ENCODE measurements around the gene MAP3K3. TPM values are rescaled to one million over a fixed set of nuclear protein-coding genes. Genes with fewer than 3 reads are reported as not detected.

MAP3K3 gene
- total RNA-seq, 1 experiment from 2014 or later, result 24.3 TPM

DNA sequence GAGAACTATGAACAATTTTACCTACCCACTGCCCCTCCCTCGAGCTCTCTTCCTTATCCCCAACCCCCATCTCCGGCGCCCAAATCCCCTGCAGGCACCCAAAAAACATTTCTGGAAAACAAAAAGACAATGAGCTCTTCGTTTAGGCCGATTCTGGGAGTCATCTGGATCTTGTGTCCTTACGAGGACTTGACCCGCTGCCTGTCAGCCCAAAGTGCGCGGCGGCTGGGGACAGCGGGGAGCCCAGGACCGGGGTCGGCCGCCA, 118.9 kb downstream of the MAP3K3 start:
- Mint-ChIP-seq H3K36me3 (ENCODE audit: insufficient read depth in 1 of 3, low read depth in 3 of 3) (peaks cover 3 to 9% (median 7%) of the 10 kb centered on the region in 3 experiments; a peak in 4 of 7 replicates), H3K27ac (peak overlapping the region; percentile 95 to 97 (median 97)), H3K27me3 (ENCODE audit: low read depth) (no peaks in the 10 kb centered on the region), H3K4me3 (peak overlapping the region; percentile 90 to 99), H3K4me1 (peaks cover 10 to 13% of the 10 kb centered on the region in 2 experiments), H3K9me3 (no peaks in the 10 kb centered on the region)
- peak overlapping the region; percentile 75 for H3K4me2 ChIP-seq (ENCODE audit: insufficient read depth, insufficient read length, low read length)
- H4K8ac ChIP-seq (replicated peaks; ENCODE audit: insufficient read length, low read depth, low read length), result no peak overlapping the region
- peaks cover 16% of the 10 kb centered on the region for H3K23me2 ChIP-seq (ENCODE audit: insufficient read length, low read depth, low read length, poor library complexity, severe bottlenecking)
- H3K56ac ChIP-seq (ENCODE audit: insufficient read length, low read depth, low read length), result no peak overlapping the region
- peak overlapping the region; percentile 61 for H3K9ac ChIP-seq (ENCODE audit: extremely low read depth, insufficient read length, low read length)
- H4K20me1 ChIP-seq (ENCODE audit: control insufficient read depth, insufficient read depth, insufficient read length), result no peaks in the 10 kb centered on the region
- no peaks in the 10 kb centered on the region for H3K4me1 ChIP-seq (ENCODE audit: insufficient read depth, low read length)
- H2BK12ac ChIP-seq (ENCODE audit: insufficient read length, low read depth, low read length), result no peak overlapping the region
- no peak overlapping the region for H3T11ph ChIP-seq (ENCODE audit: low read length)
- no peaks in the 10 kb centered on the region for H3K27me3 ChIP-seq (ENCODE audit: insufficient read depth, low read length)
- no peaks in the 10 kb centered on the region for H3K9me3 ChIP-seq (ENCODE audit: control insufficient read depth, low read depth, low read length)
- no peak overlapping the region for H2BK20ac ChIP-seq (ENCODE audit: low read depth, low read length, poor library complexity, severe bottlenecking)
- H2BK15ac ChIP-seq (ENCODE audit: low read depth, low read length), result no peak overlapping the region
- H3K79me1 ChIP-seq (ENCODE audit: insufficient read depth, low read depth, low read length, poor library complexity, severe bottlenecking), result no peaks in the 10 kb centered on the region
- H3K27ac ChIP-seq (ENCODE audit: insufficient read length, low read depth, low read length), result no peak overlapping the region
- H3K79me2 ChIP-seq (ENCODE audit: insufficient read depth, low read length), result no peaks in the 10 kb centered on the region
- H2AK5ac ChIP-seq (ENCODE audit: insufficient read length, low read length), result no peak overlapping the region
- H3K4ac ChIP-seq (ENCODE audit: low read depth, low read length), result no peak overlapping the region
- no peak overlapping the region for H2AFZ ChIP-seq (ENCODE audit: low read length)
- DNase-seq, result no peak
- no peak overlapping the region for H4K5ac ChIP-seq (ENCODE audit: insufficient read length, low read depth, low read length)
- no CpG with 5 or more reads among the region's 14 CpGs for WGBS (ENCODE audit: extremely low coverage, insufficient read length, low lambda C conversion rate)
- H3K23ac ChIP-seq (ENCODE audit: insufficient read length, low read depth, low read length), result no peak overlapping the region
- H2BK120ac ChIP-seq (ENCODE audit: low read depth, low read length, poor library complexity, severe bottlenecking), result no peak overlapping the region
- peak overlapping the region; percentile 92 for H3K14ac ChIP-seq (ENCODE audit: insufficient read depth, low read length)
- no peak overlapping the region for H4K91ac ChIP-seq (ENCODE audit: insufficient read length, low read depth, low read length)
- no peak overlapping the region for H2BK5ac ChIP-seq (ENCODE audit: insufficient read length, low read length)
- TF ChIP-seq, protein P1, sequence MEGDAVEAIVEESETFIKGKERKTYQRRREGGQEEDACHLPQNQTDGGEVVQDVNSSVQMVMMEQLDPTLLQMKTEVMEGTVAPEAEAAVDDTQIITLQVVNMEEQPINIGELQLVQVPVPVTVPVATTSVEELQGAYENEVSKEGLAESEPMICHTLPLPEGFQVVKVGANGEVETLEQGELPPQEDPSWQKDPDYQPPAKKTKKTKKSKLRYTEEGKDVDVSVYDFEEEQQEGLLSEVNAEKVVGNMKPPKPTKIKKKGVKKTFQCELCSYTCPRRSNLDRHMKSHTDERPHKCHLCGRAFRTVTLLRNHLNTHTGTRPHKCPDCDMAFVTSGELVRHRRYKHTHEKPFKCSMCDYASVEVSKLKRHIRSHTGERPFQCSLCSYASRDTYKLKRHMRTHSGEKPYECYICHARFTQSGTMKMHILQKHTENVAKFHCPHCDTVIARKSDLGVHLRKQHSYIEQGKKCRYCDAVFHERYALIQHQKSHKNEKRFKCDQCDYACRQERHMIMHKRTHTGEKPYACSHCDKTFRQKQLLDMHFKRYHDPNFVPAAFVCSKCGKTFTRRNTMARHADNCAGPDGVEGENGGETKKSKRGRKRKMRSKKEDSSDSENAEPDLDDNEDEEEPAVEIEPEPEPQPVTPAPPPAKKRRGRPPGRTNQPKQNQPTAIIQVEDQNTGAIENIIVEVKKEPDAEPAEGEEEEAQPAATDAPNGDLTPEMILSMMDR (conservative IDR thresholded peaks at IDR 0.05), result no peak
- H3K18ac ChIP-seq (ENCODE audit: insufficient read length, low read depth, low read length), result no peak overlapping the region
